Activated CD4-positive, alpha-beta T cell treated with anti-CD3 and anti-CD28 coated beads, Interleukin-2, amount 50 U/mL, for 16 hours (primary cell): ENCODE measurements around the gene B4GALNT1.
A peak's percentile ranks its signal among the peaks of the same experiment; 100 is the strongest.

Experiments used
- DNase-seq: peaks from one replicate; pipeline ENCODE4 v3.0.0-alpha.2; 2020

B4GALNT1 gene

DNA sequence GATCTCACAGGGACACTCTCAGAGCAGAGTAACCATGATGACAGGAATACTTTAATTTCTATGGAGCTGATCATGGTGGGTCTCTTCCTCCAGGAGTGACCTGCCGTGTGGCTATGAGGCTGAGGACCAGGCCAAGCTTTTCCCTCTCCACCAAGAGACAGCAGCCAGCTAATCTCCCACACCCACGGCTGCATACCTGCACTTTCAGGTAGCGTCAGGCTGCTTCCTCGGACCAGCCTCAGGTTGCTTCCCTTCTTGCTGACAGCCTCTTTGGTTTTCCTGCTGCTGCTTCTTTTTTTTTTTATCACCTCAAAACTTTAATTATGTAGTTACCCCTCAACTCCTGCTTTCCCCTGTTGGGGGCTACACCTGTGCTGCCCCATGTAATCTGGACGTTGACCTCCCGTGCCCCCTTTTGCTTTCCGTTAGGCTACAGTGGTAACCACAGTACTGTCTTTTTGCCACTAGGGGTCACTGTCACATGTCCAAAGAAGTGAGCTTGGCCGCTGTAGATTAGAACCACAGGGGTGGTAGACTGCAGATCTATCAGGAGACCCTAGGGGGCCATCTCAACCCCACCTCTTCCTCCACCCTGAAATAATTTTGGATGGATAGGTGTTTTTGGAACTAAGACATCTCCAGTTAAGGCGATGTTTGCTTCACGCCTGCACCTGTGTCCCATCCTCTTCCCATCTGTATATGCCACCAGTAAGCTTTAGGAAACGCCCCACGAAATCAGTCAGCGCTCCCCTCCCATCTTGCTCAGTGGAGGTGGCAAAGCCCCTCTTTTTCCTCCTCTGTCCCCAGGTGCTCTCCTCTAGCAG, 49.8 kb downstream of the B4GALNT1 start:
- peak; percentile 85 for DNase-seq

DNA sequence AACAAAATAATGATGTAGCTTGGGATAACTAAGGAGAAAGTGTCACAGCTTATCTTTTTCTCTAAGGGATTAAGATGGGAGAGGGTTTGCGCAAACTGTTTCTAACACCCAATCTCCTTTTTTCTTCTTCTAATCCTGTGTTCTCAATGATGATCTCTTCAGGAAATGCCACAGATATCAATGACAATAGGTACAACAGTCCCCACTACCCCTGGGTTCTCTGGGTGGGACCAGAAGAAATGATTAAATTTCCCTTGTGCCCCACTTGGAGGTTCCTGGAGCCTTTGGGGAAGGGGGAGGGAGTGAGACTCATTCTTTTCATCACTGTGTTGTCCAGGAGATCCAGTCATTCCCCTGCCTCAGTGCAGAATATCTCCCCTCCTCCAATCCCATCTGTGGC, 50.6 kb downstream of the B4GALNT1 start:
- no peak for DNase-seq

DNA sequence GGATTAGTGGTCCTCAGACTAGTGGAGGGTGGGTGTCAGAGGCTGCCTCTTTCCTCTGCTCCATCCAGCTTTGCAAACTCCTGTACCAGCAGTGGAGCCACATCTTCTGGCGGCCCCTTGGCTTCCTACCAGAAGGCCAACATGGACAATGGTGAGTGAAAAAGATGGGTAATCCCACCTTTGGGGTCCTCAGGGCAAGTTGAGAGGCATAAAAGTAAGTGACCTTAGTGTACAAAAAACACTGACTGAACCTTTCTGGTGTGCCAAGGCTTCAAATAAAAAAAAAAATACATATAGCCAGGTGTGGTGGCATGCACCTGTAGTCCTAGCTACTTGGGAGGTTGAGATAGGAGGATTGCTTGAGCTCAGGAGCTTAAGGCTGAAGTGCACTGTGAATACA, 51.2 kb downstream of the B4GALNT1 start:
- DNase-seq: no peak

DNA sequence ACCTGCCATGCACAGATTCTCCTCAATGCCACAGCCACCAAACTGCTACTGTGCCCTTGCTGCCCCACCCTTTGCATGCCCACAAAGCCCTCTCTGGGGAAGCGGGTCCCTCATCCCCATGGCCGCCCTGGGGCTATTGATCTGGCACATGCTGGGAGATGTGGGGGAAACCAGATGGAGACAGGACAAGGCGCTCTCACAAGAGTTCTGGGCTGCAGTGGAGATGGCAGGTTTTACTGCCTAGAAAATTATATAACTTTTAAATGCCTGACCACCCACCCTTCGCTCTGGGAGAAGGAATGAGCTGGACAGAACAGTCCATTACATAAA, 52.6 kb downstream of the B4GALNT1 start:
- DNase-seq: no peak

DNA sequence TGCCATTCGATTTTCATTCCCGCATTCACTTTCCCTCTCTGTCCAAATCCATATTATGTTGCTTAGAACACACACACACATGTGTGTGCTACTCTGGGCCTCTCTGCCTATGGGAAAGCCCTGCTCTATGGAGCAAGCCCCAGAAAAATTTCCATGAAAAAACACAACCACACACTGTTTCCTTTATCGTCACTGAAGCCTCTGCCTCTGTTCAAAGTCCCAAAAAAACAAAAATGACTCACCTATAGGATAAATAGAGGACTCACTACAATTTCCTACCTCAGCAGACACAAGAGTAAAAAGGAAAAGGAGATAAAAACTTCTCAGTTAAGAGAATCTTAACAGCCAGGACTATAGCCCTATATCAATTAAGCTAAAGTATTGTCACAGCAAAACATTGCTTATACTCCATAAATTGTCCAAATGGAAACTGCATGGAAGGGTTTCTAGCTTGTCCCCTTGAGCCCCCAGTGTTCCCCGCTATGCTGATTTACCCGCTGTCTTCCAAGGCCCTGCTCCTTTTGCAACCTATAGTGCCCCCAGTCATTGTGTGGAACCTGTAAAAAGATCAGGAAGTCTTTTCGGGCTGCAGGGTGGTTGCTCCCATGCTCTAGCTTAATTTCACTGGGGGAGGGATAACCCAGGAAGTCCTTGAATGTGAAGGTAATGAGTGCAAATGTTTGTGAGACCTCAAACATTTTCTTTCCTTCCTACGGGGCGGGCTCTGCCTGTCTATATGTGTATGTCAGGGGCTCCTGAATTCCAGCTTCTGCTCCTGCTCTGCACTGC, 53.1 kb downstream of the B4GALNT1 start:
- no peak for DNase-seq

DNA sequence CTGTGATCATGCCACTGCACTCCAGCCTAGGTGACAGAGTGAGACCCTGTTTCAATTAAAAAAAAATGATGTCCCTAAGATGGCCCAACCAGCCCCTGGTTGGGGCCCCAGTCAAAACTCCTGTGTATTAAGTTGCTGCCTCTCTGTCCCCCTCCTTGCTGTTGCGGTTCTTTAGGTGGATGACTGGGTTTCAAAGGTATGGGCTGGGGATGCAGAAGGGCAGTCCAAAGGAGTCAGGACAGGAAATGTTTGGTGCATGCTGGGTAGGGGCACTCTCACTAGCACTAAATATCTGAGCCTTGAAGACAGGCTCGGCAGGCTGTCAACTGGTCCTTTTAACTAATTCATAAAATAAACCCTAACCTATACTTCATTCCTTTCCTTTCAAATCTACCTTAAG, 54.0 kb downstream of the B4GALNT1 start:
- no peak for DNase-seq

DNA sequence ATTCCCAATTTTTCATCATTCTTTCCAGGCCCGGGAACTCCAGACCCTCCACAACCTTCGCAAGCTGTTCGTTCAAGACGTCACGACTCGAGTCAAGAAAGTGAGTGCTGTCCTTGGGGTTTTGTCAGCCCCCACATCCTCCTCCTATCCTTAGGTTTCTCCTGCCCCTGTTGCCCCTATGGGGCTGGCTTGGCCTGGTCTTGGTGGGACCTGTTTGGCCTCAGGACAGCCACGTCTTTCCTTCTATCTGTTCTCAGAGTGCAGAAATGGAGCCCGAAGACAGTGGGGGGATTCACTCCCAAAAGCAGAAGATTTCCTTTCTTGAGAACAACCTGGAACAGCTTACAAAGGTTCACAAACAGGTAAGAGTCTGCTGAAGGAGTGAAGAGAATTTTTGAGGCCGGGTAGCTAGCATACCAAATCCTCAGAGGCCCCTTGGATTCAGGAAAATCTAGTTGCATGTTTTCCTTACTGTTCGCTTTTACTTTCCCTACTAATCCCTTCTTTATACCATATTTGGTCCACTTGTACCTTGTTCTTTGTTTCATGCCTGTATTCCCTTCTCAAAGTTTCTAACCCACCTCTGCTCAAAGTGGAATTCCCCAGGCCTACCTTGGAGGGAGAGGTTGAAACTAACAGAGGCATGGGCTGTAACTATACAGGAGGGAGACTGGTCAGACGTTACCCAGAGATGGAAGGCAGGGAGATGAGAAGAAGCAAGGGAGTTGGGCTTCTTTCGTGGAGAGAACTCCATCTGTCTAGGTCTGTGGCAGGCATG, 54.8 kb downstream of the B4GALNT1 start:
- DNase-seq: no peak

DNA sequence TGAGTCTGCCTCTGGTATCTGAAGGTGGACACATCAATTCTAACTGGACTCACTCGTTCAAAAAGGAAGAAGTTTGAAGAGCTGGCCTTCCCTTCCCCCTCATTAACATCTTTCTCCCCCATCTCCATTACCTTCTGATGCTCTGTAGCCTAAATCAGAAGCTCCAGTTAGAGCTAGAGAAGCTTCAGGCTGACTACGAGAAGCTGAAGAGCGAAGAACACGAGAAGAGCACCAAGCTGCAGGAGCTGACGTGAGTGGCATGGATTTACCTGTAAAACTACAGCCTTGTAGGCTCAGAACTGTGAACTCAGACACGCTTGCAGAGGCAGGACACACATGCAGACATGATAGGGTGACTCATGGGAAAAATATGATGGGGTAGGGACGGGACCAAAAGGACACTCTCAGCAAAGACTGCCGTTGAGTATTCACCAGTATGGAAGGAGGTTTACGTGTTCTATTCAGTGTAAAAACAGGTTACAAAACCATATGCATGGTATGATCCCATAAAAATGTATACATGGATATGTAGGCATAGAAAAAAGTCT, 56.3 kb downstream of the B4GALNT1 start:
- no peak for DNase-seq
